EL (cell line): ENCODE data around the gene TMEM50A.
"Not testable (repeated sequence)": the region's sequence is repeated elsewhere in the genome, so short reads cannot be mapped to it uniquely, and the experiment has no call there.

ENCODE experiments used
- DNase-seq: peaks from one replicate; pipeline ENCODE4 v3.0.0-alpha.2; 2016

Gene TMEM50A

GRCh38 chr1:25338188-25338981, at the start of gene TMEM50A:
TMEM50A (plus strand) TSS chr1:25338334; CDS start chr1:25340487, 2,153 bp downstream.
- DNase-seq: peak; percentile 88

GRCh38 chr1:25288573-25289101, 49.5 kb upstream of the TMEM50A start:
- DNase-seq: not testable (repeated sequence)

GRCh38 chr1:25290043-25290442, 48.1 kb upstream of the TMEM50A start:
- not testable (repeated sequence) for DNase-seq

GRCh38 chr1:25293426-25293825, 44.7 kb upstream of the TMEM50A start:
- DNase-seq: not testable (repeated sequence)

- not testable (repeated sequence) for DNase-seq
These were observed 43.0 kb upstream of the TMEM50A start for GRCh38 chr1:25294889-25295826.

GRCh38 chr1:25296501-25296900, 41.6 kb upstream of the TMEM50A start:
- not testable (repeated sequence) for DNase-seq

GRCh38 chr1:25300729-25301128, 37.4 kb upstream of the TMEM50A start:
- DNase-seq: not testable (repeated sequence)

GRCh38 chr1:25302330-25302729, 35.8 kb upstream of the TMEM50A start:
- not testable (repeated sequence) for DNase-seq

GRCh38 chr1:25304936-25305335, 33.2 kb upstream of the TMEM50A start:
- not testable (repeated sequence) for DNase-seq

- DNase-seq: not testable (repeated sequence)
These were observed 30.0 kb upstream of the TMEM50A start for GRCh38 chr1:25308168-25308567.

GRCh38 chr1:25309085-25309484, 29.0 kb upstream of the TMEM50A start:
- DNase-seq: peak; percentile 43

- DNase-seq: not testable (repeated sequence)
These were observed 28.6 kb upstream of the TMEM50A start for GRCh38 chr1:25309486-25309885.

- DNase-seq: not testable (repeated sequence)
These were observed 25.2 kb upstream of the TMEM50A start for GRCh38 chr1:25312806-25313470.

GRCh38 chr1:25320314-25320938, 17.7 kb upstream of the TMEM50A start:
- peak; percentile 96 for DNase-seq

GRCh38 chr1:25322127-25322526, 16.0 kb upstream of the TMEM50A start:
- DNase-seq: not testable (repeated sequence)

GRCh38 chr1:25324407-25324806, 13.7 kb upstream of the TMEM50A start:
- DNase-seq: not testable (repeated sequence)

GRCh38 chr1:25327864-25328790, 10.0 kb upstream of the TMEM50A start:
- not testable (repeated sequence) for DNase-seq

GRCh38 chr1:25328791-25329185, 9.3 kb upstream of the TMEM50A start:
- DNase-seq: not testable (repeated sequence)

GRCh38 chr1:25329336-25329735, 8.8 kb upstream of the TMEM50A start:
- DNase-seq: not testable (repeated sequence)

GRCh38 chr1:25329950-25330349, 8.2 kb upstream of the TMEM50A start:
- DNase-seq: peak; percentile 70

GRCh38 chr1:25336922-25337354, 1.2 kb upstream of the TMEM50A start:
- not testable (repeated sequence) for DNase-seq
